GM18508 (cell line): ENCODE results near the gene SRMS.

Experiments used
- ATAC-seq: cut with Tn5 transposase; IDR thresholded peaks from one replicate; pipeline ENCODE4 v1.9.1; 2021; ENCODE audit warnings: moderate number of reproducible peaks; ENCODE audit not compliant: insufficient read depth, unreplicated experiment

Gene SRMS

DNA sequence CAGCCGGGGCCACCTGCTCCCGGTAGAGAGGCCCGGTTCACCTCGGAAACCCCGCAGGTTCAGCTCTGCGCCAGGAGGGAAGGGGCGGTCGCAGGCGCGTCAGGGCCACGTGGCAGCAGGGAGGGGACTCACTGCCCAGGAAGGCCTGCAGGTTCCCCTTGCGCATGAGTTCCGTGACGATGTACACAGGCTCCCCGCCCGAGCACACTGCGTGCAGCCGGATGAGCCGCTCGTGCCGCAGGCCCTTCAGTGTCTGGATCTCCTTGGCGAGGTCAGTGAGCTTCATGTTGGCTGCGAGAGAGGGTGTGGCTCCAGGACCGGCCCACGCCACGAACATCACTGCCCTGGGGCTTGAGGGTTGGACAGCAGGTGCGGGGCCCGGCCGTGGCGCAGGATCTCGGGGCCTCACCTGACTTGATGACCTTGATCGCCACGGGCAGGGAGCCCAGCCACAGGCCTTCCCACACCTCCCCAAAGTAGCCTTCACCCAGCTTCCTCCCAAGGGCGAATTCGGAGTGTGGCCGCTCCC lies 5.5 kb downstream of the SRMS start:
- no peak for ATAC-seq

DNA sequence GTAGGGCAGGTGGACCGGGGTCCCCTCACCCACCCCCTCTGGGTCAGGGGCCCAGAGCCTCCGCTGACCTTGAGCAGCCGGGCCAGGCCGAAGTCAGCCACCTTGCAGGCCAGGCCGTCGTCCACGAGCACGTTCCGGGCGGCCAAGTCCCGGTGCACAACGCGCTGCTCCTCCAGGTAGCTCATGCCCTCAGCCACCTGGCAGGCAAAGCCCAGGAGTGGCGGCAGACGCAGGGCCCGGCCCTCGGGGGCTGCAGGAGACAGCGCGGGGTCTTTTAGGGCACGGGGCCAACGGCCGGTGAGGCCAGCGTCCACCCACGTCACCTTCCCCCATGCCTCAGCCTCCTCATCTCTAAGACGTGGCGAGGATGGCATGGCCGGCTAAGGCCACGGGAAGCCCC lies 6.2 kb downstream of the SRMS start:
- no peak for ATAC-seq

DNA sequence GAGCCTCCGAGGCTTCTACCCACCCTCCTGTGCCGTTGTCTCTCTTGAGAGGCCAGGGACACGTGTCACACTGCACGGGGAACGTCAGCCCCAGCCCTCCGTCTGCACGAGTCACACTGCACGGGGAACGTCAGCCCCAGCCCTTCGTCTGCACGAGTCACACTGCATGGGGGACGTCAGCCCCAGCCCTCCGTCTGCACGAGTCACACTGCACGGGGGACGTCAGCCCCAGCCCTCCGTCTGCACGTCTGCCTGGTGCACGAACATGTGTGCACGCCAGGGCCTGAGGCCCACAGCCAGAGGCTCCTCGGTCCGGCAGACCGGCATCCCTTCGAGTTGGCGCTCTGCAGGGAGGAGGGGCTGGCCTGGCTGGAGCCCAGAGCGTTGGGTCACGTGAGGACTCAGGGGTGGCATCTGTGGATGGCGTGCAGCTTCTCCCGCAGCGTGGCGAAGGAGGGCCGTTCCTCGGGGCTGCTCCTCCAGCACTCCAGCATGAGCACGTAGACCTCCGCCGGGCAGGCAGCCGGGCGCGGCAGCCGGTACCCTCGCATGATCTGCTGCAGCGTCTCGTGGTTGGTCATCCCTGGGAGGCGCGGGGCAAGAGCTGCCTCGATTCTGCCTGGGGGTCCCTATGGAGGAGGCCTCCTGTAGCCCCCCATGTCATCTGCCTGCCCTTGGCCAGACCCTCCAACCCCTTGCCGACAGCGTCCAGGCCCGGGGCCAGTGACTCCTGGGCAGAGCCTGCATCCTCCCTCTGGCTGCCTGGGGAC lies 6.9 kb downstream of the SRMS start:
- ATAC-seq, result no peak

DNA sequence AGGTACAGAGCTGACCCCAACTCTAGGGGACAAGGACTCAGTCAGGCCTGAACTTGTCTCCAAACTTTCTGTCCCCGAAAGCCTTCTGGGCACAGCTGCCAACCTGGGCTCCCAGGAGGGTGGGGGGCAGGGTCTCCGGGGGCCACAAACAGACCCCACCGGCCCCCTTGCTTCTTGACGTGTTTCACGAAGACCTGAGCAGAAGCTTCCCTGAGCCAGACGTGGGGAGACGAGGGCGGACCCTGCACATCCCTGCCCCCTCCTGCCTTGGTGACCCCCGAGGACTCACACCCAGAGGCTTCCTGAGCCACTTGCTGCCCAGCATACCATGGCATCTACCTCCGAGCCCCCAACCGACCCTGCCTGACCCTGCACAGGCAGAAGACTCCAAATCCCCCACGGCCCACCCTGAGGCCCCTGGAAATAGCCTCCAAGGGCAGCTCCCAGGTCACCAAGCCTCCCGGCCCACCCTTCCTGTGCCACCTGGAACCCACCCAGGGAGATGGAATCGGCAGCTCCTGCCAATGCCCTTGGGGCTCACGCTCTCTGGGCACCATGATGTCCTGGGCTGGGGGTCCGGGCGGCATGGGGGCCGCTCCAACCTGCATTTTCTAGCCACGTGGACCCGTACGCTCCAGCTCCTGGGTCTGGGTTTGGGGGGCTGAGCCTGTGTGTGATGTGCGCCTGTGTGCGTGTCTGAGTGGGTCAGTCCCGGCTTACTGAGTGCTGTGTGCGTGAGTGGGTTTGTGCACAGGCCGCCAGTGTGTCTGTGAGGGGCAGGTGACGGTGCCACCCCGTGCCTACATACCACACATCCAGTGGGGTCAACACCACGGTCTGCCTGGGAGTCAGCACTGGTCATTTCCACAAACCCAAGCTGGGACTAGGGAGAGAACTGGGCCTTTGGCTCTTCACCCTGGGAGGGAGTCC lies 7.8 kb downstream of the SRMS start:
- no peak for ATAC-seq

GRCh38 chr20:63539092-63539430 lies 8.5 kb downstream of the SRMS start:
- ATAC-seq, result no peak

GRCh38 chr20:63538204-63539091 lies 9.1 kb downstream of the SRMS start:
- no peak for ATAC-seq

- ATAC-seq, result no peak
Measured at GRCh38 chr20:63537525-63538203, 9.9 kb downstream of the SRMS start.

GRCh38 chr20:63536997-63537524 lies 10.5 kb downstream of the SRMS start, which contains the start of gene PTK6:
PTK6 (minus strand) TSS chr20:63537376; CDS start chr20:63537314, 62 bp downstream.
- ATAC-seq, result no peak

DNA sequence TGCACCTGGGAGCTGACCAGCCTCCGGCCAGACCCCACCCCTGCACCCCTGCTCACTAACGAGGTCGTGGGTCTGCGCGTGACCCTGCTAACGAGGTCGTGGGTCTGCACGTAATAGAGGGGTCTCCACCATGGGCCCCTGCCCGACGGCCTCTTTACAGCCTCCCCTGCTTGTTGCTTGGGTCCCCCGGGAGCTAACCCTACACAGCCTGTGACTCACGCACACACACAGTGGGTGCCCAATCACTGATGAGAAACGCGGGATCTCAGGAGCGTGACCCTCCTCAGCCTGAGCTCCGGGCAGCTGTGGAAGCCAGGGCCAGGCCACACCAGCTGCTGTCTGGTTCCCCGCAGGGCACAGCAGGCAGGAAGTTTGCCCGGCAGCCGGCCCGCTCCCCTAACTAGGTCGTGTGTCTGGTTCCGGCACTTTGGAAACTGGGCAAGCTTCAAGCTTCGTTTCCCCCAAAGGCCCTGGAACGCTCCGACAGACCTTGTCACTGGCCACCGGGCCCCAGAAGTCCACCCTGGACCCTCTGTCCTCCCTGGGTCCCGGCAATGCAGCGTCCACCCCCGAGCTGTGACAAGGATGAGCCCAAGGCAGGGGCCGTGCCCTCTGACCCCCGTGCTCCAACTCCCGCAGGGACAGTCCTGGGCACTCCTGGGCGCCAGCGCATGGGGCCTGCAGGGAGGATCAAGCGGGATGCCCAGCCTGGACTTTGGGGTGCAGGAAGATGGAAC lies 11.1 kb downstream of the SRMS start:
- no peak for ATAC-seq

GRCh38 chr20:63534831-63535651 lies 12.5 kb downstream of the SRMS start:
- no peak for ATAC-seq

DNA sequence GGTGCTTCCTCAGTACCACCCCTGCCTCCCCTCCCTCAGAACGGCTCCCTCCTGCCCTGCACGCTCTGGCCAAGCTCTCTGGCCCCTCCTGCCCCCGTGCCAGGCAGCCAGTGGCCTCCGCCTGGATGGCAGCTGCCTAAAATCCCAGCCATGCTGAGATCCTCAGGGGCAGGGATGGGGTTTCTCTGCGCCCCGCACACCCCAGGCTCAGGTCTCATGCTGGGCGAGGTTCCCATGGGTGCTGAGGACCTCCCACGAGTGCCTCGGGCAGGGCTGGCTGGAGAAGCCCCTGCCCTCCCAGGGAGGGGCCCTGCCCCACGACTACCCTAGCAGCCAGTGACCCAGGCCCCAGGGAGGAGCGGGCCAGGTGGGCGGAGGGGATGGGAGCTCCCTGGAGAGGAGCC lies 13.1 kb downstream of the SRMS start:
- no peak for ATAC-seq

- no peak for ATAC-seq
Measured at GRCh38 chr20:63533871-63534393, 13.6 kb downstream of the SRMS start.

GRCh38 chr20:63533388-63533787 lies 14.2 kb downstream of the SRMS start:
- no peak for ATAC-seq

DNA sequence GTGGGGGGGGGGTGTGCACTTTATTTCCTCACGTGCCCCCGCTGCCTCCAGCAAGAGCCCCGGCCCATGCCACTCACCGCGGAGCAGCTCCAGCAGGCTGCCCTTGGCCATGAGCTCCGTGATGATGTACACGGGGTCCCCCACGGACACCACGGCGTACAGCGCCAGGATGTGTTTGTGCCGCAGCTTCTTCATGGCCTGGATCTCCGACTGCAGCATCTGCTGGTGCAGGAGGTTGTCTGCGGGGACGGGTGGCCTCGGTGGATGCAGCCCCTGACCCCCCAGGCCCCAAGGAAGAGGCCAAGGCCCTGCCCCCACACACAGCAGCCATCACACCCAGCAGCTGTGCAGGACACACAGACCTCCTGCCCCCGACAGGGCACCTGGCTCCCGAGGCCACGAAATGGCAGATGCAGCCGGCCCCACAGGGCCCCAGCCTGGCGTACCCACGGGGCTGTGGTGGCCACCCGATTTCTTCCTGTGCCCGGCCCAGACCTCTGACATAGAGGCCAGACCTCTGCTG lies 15.0 kb downstream of the SRMS start:
- no peak for ATAC-seq

DNA sequence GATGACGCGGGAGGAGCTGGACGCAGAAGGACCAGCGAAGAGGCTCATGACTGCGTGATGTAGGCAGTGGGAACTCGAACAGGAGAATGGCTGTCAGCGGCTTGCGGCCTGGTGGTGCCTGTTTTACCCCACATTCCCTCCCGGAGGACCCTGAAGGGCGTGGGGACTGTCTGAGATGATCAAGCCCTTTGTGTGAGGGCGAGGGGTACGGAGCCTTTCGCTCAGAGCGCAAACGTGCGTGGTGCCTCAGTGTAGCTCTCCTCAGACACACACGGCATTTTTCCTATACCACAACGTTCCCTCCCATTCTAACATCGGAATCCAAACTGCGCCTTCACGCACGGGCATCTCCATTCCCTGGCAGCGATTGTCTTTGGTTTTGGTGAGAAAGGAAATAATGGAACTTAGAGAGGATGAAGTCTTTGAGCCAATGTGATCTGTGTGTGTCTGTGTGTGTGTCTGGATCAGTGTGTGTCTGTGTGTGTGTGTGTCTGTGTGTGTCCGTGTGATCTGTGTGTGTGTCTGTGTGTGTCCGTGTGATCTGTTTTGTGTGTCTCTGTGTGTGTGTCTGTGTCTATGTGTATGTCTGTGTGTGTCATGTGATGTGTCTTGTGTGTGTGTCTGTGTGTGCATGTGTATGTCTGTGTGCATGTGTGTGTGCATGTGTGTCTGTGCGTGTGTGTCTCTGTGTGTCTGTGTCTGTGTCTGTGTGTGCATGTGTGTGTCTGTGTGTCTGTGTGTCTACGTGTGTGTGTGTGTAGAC lies 15.7 kb downstream of the SRMS start:
- no peak for ATAC-seq

DNA sequence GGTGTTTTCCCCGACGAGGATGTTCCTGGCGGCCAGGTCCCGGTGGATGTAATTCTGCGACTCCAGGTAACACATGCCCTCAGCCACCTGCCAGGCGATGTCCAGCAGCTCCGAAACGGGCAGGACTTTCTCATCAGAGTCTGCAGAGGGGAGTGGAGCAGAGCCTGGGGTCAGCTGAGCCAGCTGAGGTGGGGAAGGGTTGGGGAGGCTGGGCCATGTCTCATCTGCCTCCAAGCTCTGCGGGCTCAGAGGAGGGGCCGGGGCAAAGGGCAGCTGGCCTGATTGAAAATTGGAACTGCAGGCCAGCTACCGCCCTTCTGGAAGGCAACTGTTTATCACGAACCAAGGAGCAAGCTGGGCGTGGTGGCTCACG lies 16.8 kb downstream of the SRMS start:
- ATAC-seq, result no peak
